Metanephros (tissue), 1 donor: Measurements from ENCODE around the gene BCL2L14. TPM values are rescaled to one million over a fixed set of nuclear protein-coding genes. Genes with fewer than 3 reads are reported as not detected.

Source experiments
- total RNA-seq: library from RNA; depleted of rRNA; stranded (reverse); fragments of >200 nt; gene quantifications from one replicate; pipeline ENCODE4 v1.2.3, GENCODE V29; 2014

Gene BCL2L14, protein sequence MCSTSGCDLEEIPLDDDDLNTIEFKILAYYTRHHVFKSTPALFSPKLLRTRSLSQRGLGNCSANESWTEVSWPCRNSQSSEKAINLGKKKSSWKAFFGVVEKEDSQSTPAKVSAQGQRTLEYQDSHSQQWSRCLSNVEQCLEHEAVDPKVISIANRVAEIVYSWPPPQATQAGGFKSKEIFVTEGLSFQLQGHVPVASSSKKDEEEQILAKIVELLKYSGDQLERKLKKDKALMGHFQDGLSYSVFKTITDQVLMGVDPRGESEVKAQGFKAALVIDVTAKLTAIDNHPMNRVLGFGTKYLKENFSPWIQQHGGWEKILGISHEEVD
- 0.23 TPM for total RNA-seq

DNA sequence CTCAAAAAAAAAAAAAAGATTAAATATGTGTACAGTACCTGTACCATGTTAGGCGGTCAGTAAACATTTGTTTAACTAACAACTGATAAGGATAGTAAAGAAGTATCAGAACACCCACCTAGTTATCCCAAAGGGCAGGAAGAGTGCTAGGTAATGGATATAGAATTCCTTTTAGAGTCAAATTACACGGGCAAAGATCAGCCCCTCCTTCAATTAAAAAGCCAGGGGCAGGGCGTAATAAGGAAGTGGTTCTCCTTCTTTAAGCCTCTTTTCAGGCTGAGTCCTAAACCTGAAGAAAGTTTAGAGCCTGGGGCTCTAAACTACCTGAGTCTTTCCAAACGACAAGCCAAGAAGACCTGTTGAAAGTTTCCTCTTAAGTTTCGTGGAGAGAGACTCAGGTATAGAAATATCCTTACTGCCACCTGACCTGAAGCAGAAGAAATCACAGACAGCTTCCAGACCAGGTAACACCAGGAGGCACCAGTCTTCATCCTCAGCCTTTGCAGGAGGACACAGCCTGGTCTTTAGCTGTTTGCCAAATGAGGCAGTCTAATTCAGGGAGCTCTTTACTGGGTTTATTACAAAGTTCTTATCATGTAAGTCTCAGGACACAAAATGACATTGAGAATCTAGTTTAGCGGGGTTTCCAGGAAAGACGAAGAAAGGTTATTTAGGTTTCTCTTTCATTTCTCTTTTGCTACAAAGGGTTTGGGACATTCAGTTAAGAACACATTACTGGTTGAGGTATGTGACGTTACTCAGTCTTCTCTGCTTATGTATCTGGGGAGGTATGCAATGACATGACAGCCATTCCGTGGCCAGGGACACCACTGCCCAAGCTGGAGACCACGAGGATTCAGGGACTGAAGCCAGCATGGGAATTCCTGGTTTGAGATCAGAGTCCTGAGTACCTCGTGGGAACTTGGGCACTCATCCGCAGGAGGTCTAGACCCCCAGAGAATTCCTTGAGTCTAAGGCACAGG lies at the start of gene BCL2L14:
Gene BCL2L14, plus strand, starts transcription at position 266 of the 983 bp plus-strand sequence. CDS start 8,367 bp downstream, outside the sequence.

Other genes with a start within 250 kb of the BCL2L14 start
- 133 TPM for gene LRP6, start 196.1 kb downstream of the BCL2L14 start, total RNA-seq